Chondrocyte (in vitro differentiated cells): ENCODE measurements around the gene ALKBH8. TPM values are rescaled to one million over a fixed set of nuclear protein-coding genes. Genes with fewer than 3 reads are reported as not detected.

Experiments
- DNase-seq: peaks from one replicate; pipeline ENCODE4 v3.0.0; 2021; ENCODE audit warnings: mixed read lengths, low spot score
- H3K27ac Mint-ChIP-seq: one replicate; pipeline ENCODE4 v1.8.0; 2021; ENCODE audit warnings: mild to moderate bottlenecking, moderate library complexity, mixed read lengths; ENCODE audit not compliant: unreplicated experiment
- H3K27me3 Mint-ChIP-seq: 2 replicates; pipeline ENCODE4 v1.8.0; 2021; ENCODE audit warnings: low read depth, mixed read lengths
- H3K36me3 Mint-ChIP-seq: 2 replicates; pipeline ENCODE4 v1.8.0; 2021; ENCODE audit warnings: low read depth, mixed read lengths
- H3K4me1 Mint-ChIP-seq: 2 replicates; pipeline ENCODE4 v1.8.0; 2021; ENCODE audit warnings: low read depth, mild to moderate bottlenecking, mixed read lengths
- H3K4me3 Mint-ChIP-seq: one replicate; pipeline ENCODE4 v1.8.0; 2021; ENCODE audit warnings: mild to moderate bottlenecking, moderate library complexity, mixed read lengths; ENCODE audit not compliant: unreplicated experiment
- H3K9me3 Mint-ChIP-seq: 2 replicates; pipeline ENCODE4 v1.8.0; 2021; ENCODE audit warnings: low read depth, mixed read lengths
- CTCF ChIP-seq: fragments of 200-600 bp; sonication (generic); IDR thresholded peaks from 2 replicates; pipeline ENCODE4 v1.5.0; 2021; ENCODE audit warnings: antibody characterized with exemption, mild to moderate bottlenecking, moderate library complexity
- total RNA-seq: library from RNA; stranded (reverse); gene quantifications from 3 replicates; pipeline ENCODE4 v1.2.1, GENCODE V29; 2021

ALKBH8 gene
- total RNA-seq, 1 donor from 2014 or later, result 5.8 TPM

DNA sequence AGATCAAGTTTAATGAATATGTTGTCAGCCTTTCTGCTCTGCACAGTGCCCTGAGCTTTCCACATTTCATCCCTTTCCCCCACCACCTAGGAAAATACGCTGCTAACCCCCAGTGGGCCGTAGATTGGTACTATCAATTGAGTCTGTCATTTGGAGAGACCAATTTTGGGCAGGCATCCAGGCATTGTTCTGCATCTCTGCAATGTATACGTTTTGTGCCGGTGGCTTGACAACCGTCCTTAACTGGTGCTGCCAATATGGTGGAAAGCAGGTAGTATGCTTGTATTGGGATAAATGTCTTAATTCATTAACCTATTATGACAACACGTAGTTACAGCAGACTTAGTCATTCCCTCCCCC lies 26.7 kb upstream of the ALKBH8 start:
- peaks cover 15% of the 10 kb centered on the region for H3K4me1 Mint-ChIP-seq
- no peak for DNase-seq
- H3K9me3 Mint-ChIP-seq, result peaks cover 4% of the 10 kb centered on the region
- H3K4me3 Mint-ChIP-seq, result peak overlapping the region; percentile 80
- H3K27ac Mint-ChIP-seq, result no peak overlapping the region
- TF ChIP-seq CTCF, result no peak
- H3K27me3 Mint-ChIP-seq, result peaks cover 76% of the 10 kb centered on the region
- H3K36me3 Mint-ChIP-seq, result peaks cover 3% of the 10 kb centered on the region

GRCh38 chr11:107591378-107592230 lies 26.1 kb upstream of the ALKBH8 start:
- H3K36me3 Mint-ChIP-seq, result peaks cover 3% of the 10 kb centered on the region
- no peak overlapping the region for H3K27ac Mint-ChIP-seq
- peaks cover 15% of the 10 kb centered on the region for H3K4me1 Mint-ChIP-seq
- peaks cover 4% of the 10 kb centered on the region for H3K9me3 Mint-ChIP-seq
- peak overlapping the region; percentile 80 for H3K4me3 Mint-ChIP-seq
- no peak for TF ChIP-seq CTCF
- no peak for DNase-seq
- H3K27me3 Mint-ChIP-seq, result peaks cover 75% of the 10 kb centered on the region

DNA sequence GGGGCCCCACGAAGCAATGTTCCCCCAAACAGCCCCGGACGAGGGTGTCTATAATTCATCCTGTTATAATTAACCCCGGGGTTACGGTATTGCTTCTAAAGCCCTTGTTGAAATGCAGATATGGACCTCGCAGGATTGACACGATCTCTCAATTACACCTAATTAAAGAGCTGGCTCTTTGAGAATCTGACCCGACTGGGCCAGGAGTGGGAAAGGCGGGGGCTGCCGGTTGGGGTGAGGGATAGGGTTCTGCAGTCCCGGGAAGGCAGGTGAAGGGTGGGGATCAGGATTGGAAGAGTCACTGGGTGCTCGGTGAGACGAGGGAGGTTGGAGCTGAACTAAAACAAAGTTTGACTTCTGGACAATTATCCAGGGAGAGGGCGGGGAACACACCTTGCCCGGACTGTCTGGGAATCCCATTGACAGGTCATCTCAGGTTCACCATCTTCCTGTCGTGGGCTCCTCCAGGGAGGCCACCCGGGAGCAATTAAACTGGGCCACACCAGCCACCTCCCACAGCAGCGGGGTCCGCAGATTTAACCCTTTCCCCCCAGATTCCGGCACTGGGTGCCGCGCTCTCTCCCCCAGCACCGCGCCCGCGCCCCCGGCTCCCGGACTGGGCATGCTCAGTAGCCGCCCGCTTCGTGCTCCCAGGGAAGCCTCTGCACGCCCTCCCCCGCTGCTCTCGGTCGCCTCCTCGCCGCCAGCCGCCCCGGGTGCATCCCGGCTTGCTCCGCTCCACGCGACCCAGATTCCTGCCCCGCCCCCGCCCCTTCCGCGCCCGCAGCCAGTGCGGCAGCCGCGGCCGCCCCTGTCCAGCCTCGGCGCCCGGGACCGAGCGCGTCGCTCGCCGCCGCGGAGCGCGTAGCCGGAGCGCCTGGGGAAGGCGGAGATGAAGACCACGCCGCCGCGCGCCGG lies 25.2 kb upstream of the ALKBH8 start, which contains the start of gene ELMOD1:
Gene ELMOD1 (plus strand): TSS at position 688 of the 918 bp plus-strand sequence. CDS start 27,043 bp downstream, outside the sequence.
- Mint-ChIP-seq H3K27ac (no peak within 1 kb of the TSS), H3K4me1 (peaks cover 15% of the 10 kb centered on the region), H3K27me3 (peaks cover 78% of the 10 kb centered on the region), H3K4me3 (peak within 1 kb of the TSS; percentile 80), H3K9me3 (peaks cover 4% of the 10 kb centered on the region), H3K36me3 (peaks cover 3% of the 10 kb centered on the region)
- peak; percentile 50 for TF ChIP-seq CTCF
- no peak for DNase-seq

DNA sequence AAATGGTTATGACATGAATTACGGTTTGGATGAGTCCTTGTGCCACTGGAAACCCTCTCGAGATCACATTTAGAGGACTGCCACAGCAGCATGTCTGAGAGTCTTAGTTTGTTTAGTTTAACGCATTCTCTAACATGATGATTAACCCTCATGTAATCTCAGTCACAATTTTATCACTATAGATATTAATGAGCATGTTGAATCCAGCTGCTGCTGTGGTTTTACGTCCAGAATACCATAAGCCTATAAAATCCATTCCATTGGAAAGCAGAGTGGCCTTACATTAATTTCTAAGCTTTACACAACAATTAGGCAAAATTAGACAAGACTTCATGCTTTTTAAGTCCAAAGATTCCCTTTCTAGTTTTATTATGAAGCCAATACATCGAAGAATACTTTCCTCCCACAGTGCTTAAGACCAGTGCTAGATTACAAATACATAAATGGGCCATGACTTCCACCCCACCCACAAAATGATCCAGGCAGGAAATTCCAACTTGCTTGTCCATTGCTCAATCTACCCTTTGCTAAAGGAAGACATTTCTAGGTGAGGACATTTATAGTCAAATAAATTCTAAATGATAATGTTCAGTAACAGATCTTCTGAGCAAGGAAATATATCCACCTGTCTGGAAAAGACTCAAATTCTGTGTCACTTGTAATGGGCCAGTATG lies 21.9 kb upstream of the ALKBH8 start:
- peaks cover 4% of the 10 kb centered on the region for H3K9me3 Mint-ChIP-seq
- peaks cover 3% of the 10 kb centered on the region for H3K36me3 Mint-ChIP-seq
- H3K27me3 Mint-ChIP-seq, result peaks cover 59% of the 10 kb centered on the region
- DNase-seq, result no peak
- H3K4me3 Mint-ChIP-seq, result no peak overlapping the region
- H3K27ac Mint-ChIP-seq, result no peak overlapping the region
- TF ChIP-seq CTCF, result no peak
- peaks cover 15% of the 10 kb centered on the region for H3K4me1 Mint-ChIP-seq
